H1 (cell line): ENCODE measurements around the gene HABP4. TPM values are rescaled to one million over a fixed set of nuclear protein-coding genes. Genes with fewer than 3 reads are reported as not detected.

Experiments
- CTCF ChIA-PET: fragments of 300-600 bp; sonication (Branson Sonifier 250); formaldehyde crosslinking; loops from one replicate; lab custom pipeline; 2021; ENCODE audit not compliant: partially characterized antibody; lab: Charles Lee
- POLR2A ChIA-PET: fragments of 300-600 bp; sonication (Branson Sonifier 250); formaldehyde crosslinking; loops from one replicate; lab custom pipeline; 2021; ENCODE audit warnings: inconsistent platforms; ENCODE audit not compliant: partially characterized antibody; lab: Charles Lee
- DNase-seq, 2 experiments: peaks; one replicate each; pipeline versions ENCODE4 v3.0.0 to v3.0.0-alpha.2; 2010 to 2022; ENCODE audit warnings: low spot score in 2 of 2, low read depth in 1 of 2, mixed read lengths in 1 of 2
- FAIRE-seq: peaks from 2 replicates; lab custom pipeline; 2011; peaks lifted over from hg19 to GRCh38; lab: Jason Lieb, UNC
- H2AFZ ChIP-seq: 2 replicates; pipeline ENCODE4 v1.8.1; 2012; ENCODE audit warnings: low read length, inconsistent platforms
- H2AK5ac ChIP-seq: 2 replicates; pipeline ENCODE4 v1.6.1; 2013; ENCODE audit warnings: low read depth, low read length
- H2BK120ac ChIP-seq: replicated peaks from 2 replicates; pipeline ENCODE3; 2013; ENCODE audit warnings: low read depth, low read length, inconsistent platforms
- H2BK12ac ChIP-seq: 2 replicates; pipeline ENCODE4 v1.6.1; 2013; ENCODE audit warnings: low read depth, low read length
- H2BK15ac ChIP-seq: 2 replicates; pipeline ENCODE4 v1.6.1; 2013; ENCODE audit warnings: low read length
- H2BK20ac ChIP-seq: 2 replicates; pipeline ENCODE4 v1.6.1; 2013; ENCODE audit warnings: low read length
- H2BK5ac ChIP-seq: 2 replicates; pipeline ENCODE4 v1.6.1; 2013; ENCODE audit warnings: low read depth, low read length
- H3K14ac ChIP-seq: 2 replicates; pipeline ENCODE4 v1.6.1; 2013; ENCODE audit warnings: inconsistent platforms; ENCODE audit not compliant: insufficient read length
- H3K18ac ChIP-seq: 2 replicates; pipeline ENCODE4 v1.6.1; 2013; ENCODE audit warnings: low read length; ENCODE audit errors: extremely low read depth
- H3K23ac ChIP-seq: 2 replicates; pipeline ENCODE4 v1.6.1; 2013; ENCODE audit warnings: inconsistent platforms; ENCODE audit not compliant: insufficient read length
- H3K23me2 ChIP-seq: 2 replicates; pipeline ENCODE4 v1.6.1; 2013; ENCODE audit warnings: low read depth, low read length
- H3K27ac ChIP-seq: 2 replicates; pipeline ENCODE4 v1.6.1; 2011; ENCODE audit warnings: low read depth, low read length, inconsistent platforms
- H3K27me3 ChIP-seq, 4 experiments: replicated peaks in 1 of 4; 1 replicate in 1 of 4; 2 replicates in 3 of 4; pipeline versions ENCODE4 v1.6.1 to v1.8.1; 2011 to 2013; ENCODE audit warnings: low read length in 3 of 4, mild to moderate bottlenecking in 3 of 4, inconsistent platforms in 2 of 4, mixed read lengths in 2 of 4, moderate library complexity in 1 of 4; ENCODE audit not compliant: control insufficient read depth in 3 of 4, insufficient read depth in 3 of 4; ENCODE audit errors: extremely low read depth in 1 of 4
- H3K36me3 ChIP-seq, 4 experiments: 2 replicates each; pipeline versions ENCODE4 v1.6.1 to v1.8.1; 2011 to 2013; ENCODE audit warnings: mild to moderate bottlenecking in 4 of 4, low read length in 3 of 4, moderate library complexity in 2 of 4, control low read depth in 1 of 4, inconsistent platforms in 1 of 4; ENCODE audit not compliant: insufficient read depth in 4 of 4, control insufficient read depth in 2 of 4
- H3K4ac ChIP-seq: replicated peaks from 2 replicates; pipeline ENCODE3; 2013; ENCODE audit warnings: low read length, low read depth, mixed read lengths, inconsistent platforms; ENCODE audit not compliant: insufficient read length
- H3K4me1 ChIP-seq, 4 experiments: replicated peaks in 1 of 4; 1 replicate in 1 of 4; 2 replicates in 3 of 4; pipeline versions ENCODE4 v1.6.1 to v1.8.1; 2011 to 2013; ENCODE audit warnings: low read length in 3 of 4, inconsistent platforms in 2 of 4, mixed read lengths in 1 of 4; ENCODE audit not compliant: insufficient read depth in 4 of 4, control insufficient read depth in 3 of 4
- H3K4me2 ChIP-seq, 2 experiments: 2 replicates each; pipeline versions ENCODE4 v1.6.1 to v1.8.1; 2011 to 2013; ENCODE audit warnings: low read depth in 2 of 2, low read length in 2 of 2, control low read depth in 1 of 2, inconsistent platforms in 1 of 2, mild to moderate bottlenecking in 1 of 2; ENCODE audit not compliant: insufficient read depth in 1 of 2
- H3K4me3 ChIP-seq, 4 experiments: fragments of 200-600, 300-600 bp in 1 of 4; sonication (generic), shearing (Covaris generic), sonication (Bioruptor Twin) in 1 of 4; 2 replicates each; pipeline versions ENCODE4 v1.5.1 to v1.8.1; 2011 to 2016; ENCODE audit warnings: low read length in 4 of 4, low read depth in 3 of 4, control low read depth in 2 of 4, inconsistent platforms in 2 of 4, mild to moderate bottlenecking in 2 of 4, mixed read lengths in 1 of 4, moderate library complexity in 1 of 4; ENCODE audit not compliant: insufficient read depth in 2 of 4; ENCODE audit errors: extremely low read depth in 1 of 4
- H3K56ac ChIP-seq: replicated peaks from 2 replicates; pipeline ENCODE3; 2013; ENCODE audit warnings: low read depth, mild to moderate bottlenecking, mixed read lengths, low read length, inconsistent platforms; ENCODE audit not compliant: insufficient read length
- H3K79me1 ChIP-seq: 2 replicates; pipeline ENCODE4 v1.6.1; 2013; ENCODE audit warnings: low read depth, low read length, control low read depth
- H3K79me2 ChIP-seq, 2 experiments: 2 replicates each; pipeline versions ENCODE4 v1.6.1 to v1.8.1; 2012 to 2013; ENCODE audit warnings: low read length in 2 of 2, mild to moderate bottlenecking in 2 of 2, inconsistent platforms in 1 of 2; ENCODE audit not compliant: insufficient read depth in 2 of 2, control insufficient read depth in 1 of 2
- H3K9ac ChIP-seq, 4 experiments: replicated peaks in 1 of 4; 1 replicate in 1 of 4; 2 replicates in 3 of 4; pipeline versions ENCODE4 v1.6.1 to v1.8.1; 2011 to 2013; ENCODE audit warnings: low read depth in 3 of 4, low read length in 3 of 4, control low read depth in 2 of 4, mild to moderate bottlenecking in 2 of 4, moderate library complexity in 2 of 4, inconsistent platforms in 1 of 4; ENCODE audit errors: extremely low read depth in 1 of 4
- H3K9me3 ChIP-seq, 2 experiments: 2 replicates each; pipeline versions ENCODE4 v1.6.1 to v1.8.1; 2012 to 2013; ENCODE audit warnings: mild to moderate bottlenecking in 2 of 2, moderate library complexity in 2 of 2, control low read depth in 1 of 2, inconsistent platforms in 1 of 2, low read depth in 1 of 2, low read length in 1 of 2, mixed read lengths in 1 of 2; ENCODE audit not compliant: insufficient read depth in 2 of 2
- H4K20me1 ChIP-seq, 2 experiments: replicated peaks in 1 of 2; 2 replicates each; pipeline versions ENCODE3 to v1.8.1; 2011 to 2013; ENCODE audit warnings: inconsistent platforms in 2 of 2, low read length in 2 of 2, mild to moderate bottlenecking in 1 of 2; ENCODE audit not compliant: insufficient read depth in 2 of 2, control insufficient read depth in 1 of 2
- H4K5ac ChIP-seq: 2 replicates; pipeline ENCODE4 v1.6.1; 2013; ENCODE audit warnings: low read length, low read depth, mixed read lengths, inconsistent platforms; ENCODE audit not compliant: insufficient read length
- H4K8ac ChIP-seq: 2 replicates; pipeline ENCODE4 v1.8.0; 2013; ENCODE audit warnings: mild to moderate bottlenecking, moderate library complexity, low read length, inconsistent platforms; ENCODE audit not compliant: insufficient read depth; ENCODE audit errors: extremely low read depth
- H4K91ac ChIP-seq: replicated peaks from 2 replicates; pipeline ENCODE3; 2013; ENCODE audit warnings: low read length, mixed read lengths, inconsistent platforms; ENCODE audit not compliant: insufficient read length
- ASH2L ChIP-seq: fragments of 200-600, 300-600 bp; sonication (generic); IDR thresholded peaks from one replicate; pipeline ENCODE4 v1.7.1; 2017; ENCODE audit warnings: low read length
- EZH2 ChIP-seq: fragments of 200-600 bp; sonication (generic); IDR thresholded peaks from 2 replicates; pipeline ENCODE4 v1.7.1; 2012; ENCODE audit warnings: low read depth, mild to moderate bottlenecking, moderate library complexity, low read length, inconsistent platforms; ENCODE audit not compliant: severe bottlenecking
- JUN ChIP-seq: IDR thresholded peaks from 2 replicates; pipeline ENCODE4 v1.6.1; 2011; ENCODE audit warnings: low read depth, mild to moderate bottlenecking, improper control_type of control experiment, low read length
- POLR2A ChIP-seq, 2 experiments: IDR thresholded peaks; 1 replicate in 1 of 2; 2 replicates in 1 of 2; pipeline ENCODE4 v1.6.1; 2011; ENCODE audit warnings: low read depth in 2 of 2, low read length in 2 of 2, mild to moderate bottlenecking in 2 of 2; ENCODE audit errors: control extremely low read depth in 1 of 2
- SAP30 ChIP-seq: fragments of 300-600 bp; sonication (generic); IDR thresholded peaks from 2 replicates; pipeline ENCODE4 v1.7.1; 2012; ENCODE audit warnings: low read length, moderate library complexity, mild to moderate bottlenecking, inconsistent platforms; ENCODE audit not compliant: insufficient read depth, insufficient replicate concordance
- SIN3A ChIP-seq, 2 experiments: IDR thresholded peaks in 1 of 2; conservative IDR thresholded peaks in 1 of 2; 2 replicates each; pipeline ENCODE4 v1.6.1; 2011 to 2012; ENCODE audit warnings: low read length in 2 of 2, improper control_type of control experiment in 1 of 2, low read depth in 1 of 2, mild to moderate bottlenecking in 1 of 2
- SP2 ChIP-seq: IDR thresholded peaks from 2 replicates; pipeline ENCODE4 v1.6.1; 2012; ENCODE audit warnings: mild to moderate bottlenecking, low read length, inconsistent platforms
- TAF1 ChIP-seq: IDR thresholded peaks from 2 replicates; pipeline ENCODE4 v1.6.1; 2011; ENCODE audit warnings: mild to moderate bottlenecking, low read depth, low read length
- WGBS, 2 experiments: shearing (Covaris generic) in 1 of 2; methylation state at CpG; one replicate each; pipeline versions ENCODE4 v1.1.6 to v1.1.7; 2013 to 2015; ENCODE audit warnings: low lambda C conversion rate in 2 of 2, mixed read lengths in 2 of 2, inconsistent platforms in 1 of 2, low coverage in 1 of 2, missing lambda C conversion rate in 1 of 2; ENCODE audit not compliant: insufficient replicate concordance in 2 of 2, insufficient coverage in 1 of 2, insufficient read length in 1 of 2; ENCODE audit errors: extremely low coverage in 1 of 2, missing lambda C conversion rate in 1 of 2; 5-methylcytosine and 5-hydroxymethylcytosine counted together
- polyA plus RNA-seq, 7 experiments: library from polyadenylated mRNA; depleted of rRNA in 3 of 7; stranded (reverse) in 5 of 7; unstranded in 2 of 7; fragments of >200 nt in 5 of 7; fragments of 200-250 nt in 2 of 7; gene quantifications; 1 replicate in 5 of 7; 2 replicates in 1 of 7; 4 replicates in 1 of 7; pipeline versions ENCODE4 v1.2.1 to v1.2.3, GENCODE V29; 2011 to 2013; ENCODE audit warnings: missing spikeins in 2 of 7, mixed read lengths in 2 of 7
- total RNA-seq: library from RNA; stranded (reverse); fragmentation: NEBNext Ultra II Directional; extraction: Animal tissue kit (Norgen Biotek cat#: 25700); gene quantifications from 2 replicates; pipeline ENCODE4 v1.2.1, GENCODE V29; 2021

HABP4 gene
- total and polyA plus RNA-seq, 2 of the 8 experiments (the other 6 are each of a cell fraction or from before 2014, with no cell fraction given), result 3.3 to 11.2 TPM

- CTCF ChIA-PET, result interaction anchor here (1.9 kb wide), 1 partner anchor 184 kb away, joined by 5 read pairs; no protein-coding TSS in a partner anchor
- 91% methylated on average over 2 of the region's 2 CpGs; no CpG with 5 or more reads in 1 of the 2 experiments for WGBS, 2 experiments
Measured at GRCh38 chr9:96482476-96482875, 32.5 kb downstream of the HABP4 start.

More at GRCh38 chr9:96482476-96482875, 32.5 kb downstream of the HABP4 start:
- H3K23ac ChIP-seq, result no peak overlapping the region
- no peak overlapping the region for H2AK5ac ChIP-seq
- H3K4me3 ChIP-seq, result no peak overlapping the region
- no peak overlapping the region for H2BK120ac ChIP-seq
- no peak overlapping the region for H2BK5ac ChIP-seq
- no peak overlapping the region for H4K8ac ChIP-seq
- no peak overlapping the region for H2BK15ac ChIP-seq
- no peak for FAIRE-seq
- no peak overlapping the region for H2AFZ ChIP-seq
- H3K27ac ChIP-seq, result no peak overlapping the region
- POLR2A ChIA-PET, result no interaction called here
- no peak overlapping the region for H2BK12ac ChIP-seq
- H2BK20ac ChIP-seq, result no peak overlapping the region
- no peaks in the 10 kb centered on the region for H3K4me1 ChIP-seq
- H4K20me1 ChIP-seq, result peaks cover 0 to 4% of the 10 kb centered on the region in 2 experiments
- H3K36me3 ChIP-seq, result peaks cover 0 to 17% (median 2%) of the 10 kb centered on the region in 4 experiments; a peak in 3 of 8 replicates
- H4K91ac ChIP-seq, result no peak overlapping the region
- no peak overlapping the region for H3K14ac ChIP-seq
- H3K79me2 ChIP-seq, result no peaks in the 10 kb centered on the region
- H3K27me3 ChIP-seq, result no peaks in the 10 kb centered on the region
- no peak overlapping the region for H3K4me2 ChIP-seq
- H3K23me2 ChIP-seq, result no peaks in the 10 kb centered on the region
- H3K9ac ChIP-seq, result no peak overlapping the region
- no peaks in the 10 kb centered on the region for H3K9me3 ChIP-seq
- TF ChIP-seq SAP30 (no peak), POLR2A (IDR thresholded peaks at IDR 0.05; ENCODE audit: control extremely low read depth in 1 of 2, low read depth in 2 of 2, low read length in 2 of 2) (no peak), TAF1 (no peak), SP2 (no peak), JUN (no peak), EZH2 (no peak), SIN3A (conservative IDR thresholded peaks at IDR 0.05 in 1 of 2, IDR thresholded peaks at IDR 0.05 in 1 of 2; ENCODE audit: low read depth in 1 of 2, low read length in 2 of 2) (no peak), ASH2L (no peak)
- no peaks in the 10 kb centered on the region for H3K79me1 ChIP-seq
- no peak overlapping the region for H3K18ac ChIP-seq
- no peak overlapping the region for H3K4ac ChIP-seq
- no peak overlapping the region for H4K5ac ChIP-seq
- H3K56ac ChIP-seq, result no peak overlapping the region
- no peak for DNase-seq
